Measurements from ENCODE around the gene TLE1.
"Not testable (repeated sequence)": the region's sequence is repeated elsewhere in the genome, so short reads cannot be mapped to it uniquely, and the experiment has no call there.

Gene TLE1

DNA sequence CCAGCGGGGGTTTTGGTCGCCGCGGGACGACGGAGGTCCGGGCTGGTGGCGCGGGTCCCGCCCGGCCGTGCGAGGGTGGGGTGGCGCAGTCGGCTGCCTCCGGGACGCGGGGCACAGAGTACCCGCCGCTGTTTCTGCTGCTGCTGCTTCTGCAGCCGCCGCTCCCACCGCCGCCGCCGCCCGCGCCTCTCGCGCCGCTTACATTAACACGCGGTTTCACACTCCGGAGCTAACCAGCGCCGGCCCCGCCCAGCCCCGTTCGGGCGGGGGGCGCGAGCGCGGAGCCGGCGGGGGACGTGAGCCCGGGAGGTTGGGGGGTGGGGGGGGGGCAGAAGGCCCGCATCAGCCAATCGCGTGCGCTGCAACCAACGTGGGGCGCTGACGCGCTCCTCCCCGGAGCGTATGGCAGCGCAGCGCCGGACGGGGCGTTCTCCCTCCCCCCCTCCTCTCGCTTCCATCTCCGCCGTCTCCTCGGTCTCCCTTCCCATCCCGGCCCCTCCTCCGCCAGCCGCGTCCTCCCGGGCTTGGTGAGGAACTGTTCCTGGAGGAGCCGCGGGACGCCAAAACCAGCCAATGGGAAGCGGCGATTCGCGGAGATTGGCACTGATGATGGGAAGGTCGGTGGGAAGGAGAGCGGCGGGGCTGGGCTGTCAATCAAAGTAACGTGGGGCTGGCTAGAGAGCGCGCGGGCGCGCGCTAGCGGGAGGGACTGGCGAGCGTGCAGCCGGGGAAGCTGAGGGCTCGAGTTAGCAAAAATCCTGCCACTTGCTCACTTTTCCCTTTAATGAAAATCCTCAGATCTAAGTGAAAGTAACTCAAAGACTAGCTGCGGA is at the start of gene TLE1:
TSS of gene TLE1 (minus strand) at position 205 of the 833 bp plus-strand sequence. CDS start 1,307 bp downstream, outside the sequence.
- peak; percentile 90 for DNase-seq

DNA sequence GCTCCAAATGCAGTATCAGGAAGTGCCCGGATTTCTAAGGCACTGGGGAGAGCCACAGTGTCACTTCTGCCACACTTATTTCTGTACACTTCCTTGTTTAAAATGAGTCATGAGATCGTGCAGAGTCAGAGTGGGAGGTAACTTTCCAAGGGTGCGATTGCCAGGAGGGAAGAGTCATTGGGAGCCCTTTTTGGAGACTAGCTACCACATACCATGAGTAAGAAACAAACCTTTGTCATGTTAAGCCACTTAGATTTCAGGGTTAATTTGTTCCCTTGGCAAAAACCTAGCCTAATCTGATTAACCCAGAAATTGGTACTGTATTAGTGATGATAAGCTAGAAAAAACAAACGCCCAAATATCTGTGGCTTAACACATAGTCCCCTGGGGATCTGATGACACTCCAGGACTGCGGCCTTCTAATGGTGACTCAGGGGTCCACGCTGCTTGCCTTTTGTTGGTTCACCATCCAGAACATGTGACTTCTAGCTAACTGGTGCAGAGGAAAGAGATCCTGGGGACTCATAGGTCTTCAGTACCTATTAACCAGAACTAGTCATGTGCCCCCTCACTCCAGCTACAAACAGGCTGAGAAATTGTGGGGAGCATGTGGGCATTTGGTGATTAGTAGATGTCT is 48.6 kb upstream of the TLE1 start:
- peak; percentile 5 for DNase-seq

DNA sequence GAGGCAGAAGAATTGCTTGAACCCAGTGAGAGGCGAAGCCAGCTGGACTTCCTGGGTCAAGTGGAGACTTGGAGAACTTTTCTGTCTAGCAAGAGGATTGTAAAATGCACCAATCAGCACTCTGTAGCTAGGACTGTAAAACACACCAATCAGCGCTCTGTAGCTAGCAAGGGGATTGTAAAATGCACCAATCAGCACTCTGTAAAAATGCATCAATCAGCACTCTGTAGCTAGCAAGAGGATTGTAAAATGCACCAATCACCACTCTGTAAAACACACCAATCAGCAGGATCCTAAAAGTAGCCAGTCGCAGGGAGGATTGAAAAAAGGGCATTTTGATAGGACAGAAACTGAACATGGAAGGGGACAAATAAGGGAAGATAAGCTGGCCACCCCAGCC is 41.2 kb upstream of the TLE1 start:
- not testable (repeated sequence) for DNase-seq

DNA sequence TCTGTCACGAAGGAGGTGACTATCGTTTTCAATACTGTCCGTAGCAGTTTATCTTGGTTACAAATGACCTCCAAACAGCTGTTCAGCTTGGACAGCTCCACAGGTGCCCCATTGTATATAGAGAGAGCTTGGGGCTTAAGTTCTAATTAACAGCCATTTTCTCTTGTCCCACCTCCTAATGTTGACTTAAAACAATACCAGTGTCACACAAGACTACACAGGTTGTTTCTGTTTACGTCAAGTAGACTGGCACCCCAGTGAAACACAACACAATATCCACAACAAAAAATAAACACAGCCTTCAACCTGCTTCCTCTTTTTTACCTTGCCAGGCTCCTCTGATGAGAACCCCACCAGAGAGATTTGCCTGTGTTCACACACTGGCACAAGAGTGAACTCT is 39.8 kb upstream of the TLE1 start:
- peak; percentile 3 for DNase-seq

DNA sequence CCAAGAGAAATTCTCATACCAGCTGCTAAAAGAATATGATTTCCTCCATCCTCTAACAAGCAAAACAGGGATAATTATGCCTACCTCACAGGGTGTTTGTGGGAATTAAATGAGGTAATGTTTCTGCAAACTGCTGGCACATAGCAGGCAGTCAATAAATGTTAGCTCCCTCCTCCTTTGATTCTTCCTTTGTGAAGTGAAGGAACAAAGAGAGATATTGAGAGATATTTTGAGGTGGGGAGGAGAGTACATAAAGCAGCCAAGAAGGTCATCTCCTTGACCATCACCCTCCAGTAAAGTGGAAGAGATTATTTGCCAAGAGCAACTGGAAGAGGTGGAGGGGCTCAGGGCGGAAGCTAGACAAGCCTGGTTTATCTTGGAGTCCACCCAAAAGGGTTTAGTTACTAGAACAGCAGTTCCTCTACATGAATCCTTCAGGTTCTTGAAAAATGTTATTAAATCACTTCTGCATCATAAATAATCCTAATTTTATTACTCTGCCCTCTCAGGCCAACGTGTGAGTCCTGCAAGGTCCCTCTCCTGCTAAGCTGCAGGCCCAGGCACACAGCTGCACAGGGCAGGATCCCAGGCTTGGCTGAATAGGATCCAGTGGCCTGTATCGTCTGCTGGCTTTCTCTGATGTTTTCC is 35.0 kb upstream of the TLE1 start:
- no peak for DNase-seq

DNA sequence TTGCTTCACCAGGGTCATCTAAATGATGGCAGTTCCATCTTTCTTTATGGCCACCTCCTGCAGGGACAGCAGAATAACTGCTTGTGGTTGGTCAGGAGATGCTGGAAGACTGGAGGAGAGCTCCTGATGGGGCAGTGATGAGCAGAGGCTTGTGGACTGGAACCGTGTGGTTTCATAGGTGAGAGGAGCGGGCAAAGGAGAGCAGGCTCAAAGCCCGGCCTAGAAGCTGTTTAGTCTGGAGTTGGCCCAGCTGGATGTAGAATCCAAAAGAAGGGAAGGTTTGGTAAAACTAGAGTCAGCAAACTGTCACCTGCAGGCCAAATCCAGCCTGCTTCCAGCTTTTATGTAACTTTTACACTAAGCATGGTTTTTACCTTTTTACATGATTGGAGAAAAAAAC is 32.9 kb upstream of the TLE1 start:
- DNase-seq: no peak

DNA sequence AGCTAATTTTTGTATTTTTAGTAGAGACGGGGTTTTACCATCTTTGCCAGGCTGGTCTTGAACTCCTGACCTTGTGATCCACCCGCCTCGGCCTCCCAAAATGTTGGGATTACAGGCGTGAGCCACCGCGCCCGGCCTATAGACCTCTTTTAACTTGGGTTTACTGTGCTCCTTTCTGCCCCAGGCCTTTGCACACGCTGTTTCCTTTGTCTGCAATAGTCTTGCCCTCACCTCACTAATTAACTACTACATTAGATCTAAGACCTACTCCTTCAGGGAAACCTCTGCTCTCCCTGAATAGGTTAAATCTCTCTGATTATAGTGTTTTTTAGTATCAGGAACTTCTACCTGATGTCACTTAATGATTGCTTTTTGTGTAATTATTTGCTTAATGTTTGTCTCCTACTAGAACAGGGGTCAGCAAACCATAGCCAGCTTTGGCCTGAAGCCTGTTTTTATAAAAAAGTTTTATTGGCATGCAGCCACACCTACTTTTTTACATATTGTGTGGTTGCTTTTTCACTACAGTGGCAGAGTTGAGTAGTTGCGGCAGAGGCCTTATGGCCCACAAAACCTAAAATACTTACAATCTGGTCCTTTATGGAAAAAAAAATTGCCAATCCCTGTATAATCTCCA is 31.2 kb upstream of the TLE1 start:
- no peak for DNase-seq

DNA sequence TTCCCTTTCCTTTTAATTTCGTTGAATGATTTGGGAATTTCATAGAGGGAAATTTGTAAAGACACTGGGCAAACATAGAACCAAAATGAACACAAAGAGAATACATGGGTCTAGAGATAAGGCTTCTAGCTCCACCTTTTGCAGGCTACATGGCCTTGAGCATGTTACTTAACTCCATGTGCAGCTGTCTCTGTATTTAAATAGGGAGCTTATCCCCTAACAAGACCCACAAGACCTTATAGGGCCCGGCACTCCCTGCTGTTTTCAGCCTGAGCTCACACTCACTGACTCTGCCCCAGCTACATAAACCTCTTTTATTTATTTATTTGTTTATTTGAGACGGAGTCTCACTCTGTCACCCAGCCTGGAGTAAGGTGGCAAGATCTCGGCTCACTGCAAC is 30.6 kb upstream of the TLE1 start:
- no peak for DNase-seq

DNA sequence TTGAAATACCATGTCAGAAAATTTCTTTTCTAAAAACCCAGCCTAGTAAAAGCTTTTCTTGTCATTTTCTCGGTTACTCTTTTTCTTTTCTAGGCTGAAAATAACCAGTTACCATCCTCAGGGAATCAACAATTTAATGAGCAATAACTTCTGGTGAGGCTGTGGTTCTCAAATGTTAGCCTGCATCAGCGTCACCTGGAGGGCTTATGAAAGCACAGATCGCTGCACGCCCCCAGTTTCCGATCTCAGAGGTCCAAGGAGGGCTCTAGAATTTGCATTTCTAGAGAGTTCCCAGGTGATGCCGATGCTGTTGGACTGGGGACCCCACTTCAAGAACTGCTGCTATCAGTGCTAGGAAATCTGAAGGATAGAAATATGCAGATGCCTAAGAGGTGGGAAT is 28.9 kb upstream of the TLE1 start:
- no peak for DNase-seq

DNA sequence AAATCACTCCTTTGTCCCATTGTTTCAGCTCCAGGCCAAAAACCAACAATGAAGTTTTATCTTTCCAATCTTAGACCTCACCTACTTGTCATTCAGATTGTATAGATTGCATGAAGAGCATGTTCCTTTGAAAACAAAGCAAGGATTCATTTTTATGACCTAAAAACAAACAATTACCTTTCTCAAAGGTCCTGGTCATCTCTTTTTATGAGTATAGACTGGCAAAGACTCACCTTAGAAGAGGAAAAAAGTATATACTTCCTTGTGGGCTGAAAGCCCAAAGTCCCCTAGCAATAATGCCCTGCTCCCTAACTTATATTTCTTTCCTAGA is 28.4 kb upstream of the TLE1 start:
- DNase-seq: no peak

DNA sequence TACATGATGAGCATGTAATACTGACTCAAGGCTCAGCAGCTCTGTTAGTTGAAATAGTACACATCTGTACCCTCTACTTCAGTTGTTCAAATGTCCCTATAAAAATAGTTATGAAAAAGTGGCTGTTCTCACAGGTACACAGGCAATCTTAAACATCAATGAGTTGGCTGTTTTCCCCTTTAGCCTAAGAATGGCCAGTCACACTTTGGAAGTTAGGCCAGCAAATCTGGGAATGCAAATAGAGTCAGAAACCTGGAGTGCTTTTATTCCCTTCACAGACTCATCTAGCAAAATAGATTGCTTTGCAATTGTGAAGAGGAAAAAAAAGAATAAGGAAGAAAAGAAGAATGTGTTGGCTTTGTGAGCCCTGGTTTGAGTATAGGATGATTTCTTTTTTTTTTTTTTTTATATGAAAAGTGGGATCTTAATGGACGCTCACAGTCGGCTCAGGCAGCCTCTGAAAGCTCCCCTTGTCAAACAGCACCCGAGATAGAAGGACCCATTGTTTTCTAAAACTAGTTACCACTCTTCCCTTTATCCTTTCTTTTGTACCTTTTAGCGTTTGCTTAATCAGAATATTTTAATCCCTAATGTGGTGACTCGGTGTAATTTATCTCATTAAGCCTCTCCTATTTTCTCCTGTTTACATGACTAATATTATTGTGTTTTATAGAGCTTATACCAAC is 27.9 kb upstream of the TLE1 start:
- DNase-seq: no peak

DNA sequence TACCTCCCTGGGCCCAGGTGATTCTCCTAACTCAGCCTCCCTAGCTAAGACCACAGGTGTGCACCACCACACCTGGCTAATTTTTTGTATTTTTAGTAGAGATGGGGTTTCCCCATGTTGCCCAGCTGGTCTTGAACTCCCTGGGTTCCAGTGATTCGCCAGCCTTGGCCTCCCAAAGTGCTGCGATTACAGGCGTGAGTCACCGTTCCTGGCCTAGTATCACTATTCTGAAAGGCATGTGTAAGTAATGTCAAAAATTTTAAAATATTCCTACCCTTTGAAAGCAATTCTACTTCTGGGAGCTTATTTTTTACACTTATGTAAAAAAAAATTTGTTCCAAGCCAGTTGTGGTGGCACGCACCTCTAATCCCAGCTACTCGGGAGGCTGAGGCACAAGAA is 27.1 kb upstream of the TLE1 start:
- DNase-seq: no peak

DNA sequence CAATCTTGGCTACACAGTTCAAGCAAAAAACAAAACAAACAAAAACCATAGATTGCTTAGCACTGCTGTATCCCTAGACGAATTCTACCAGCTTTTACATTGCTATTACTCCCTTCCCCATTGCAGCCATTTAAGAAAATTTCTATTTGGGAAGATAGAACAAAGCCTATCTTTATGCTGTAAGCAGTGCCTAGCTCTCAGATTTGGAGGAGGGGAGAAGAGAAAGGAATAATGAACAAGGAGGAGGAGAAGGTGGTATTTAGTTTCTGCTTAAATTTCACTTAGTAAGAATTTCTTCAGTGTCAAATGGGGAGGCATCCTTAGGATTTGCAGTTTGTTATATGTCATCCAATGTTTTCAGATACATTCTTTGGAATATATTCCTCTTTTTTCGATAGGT is 16.2 kb upstream of the TLE1 start:
- DNase-seq: no peak

DNA sequence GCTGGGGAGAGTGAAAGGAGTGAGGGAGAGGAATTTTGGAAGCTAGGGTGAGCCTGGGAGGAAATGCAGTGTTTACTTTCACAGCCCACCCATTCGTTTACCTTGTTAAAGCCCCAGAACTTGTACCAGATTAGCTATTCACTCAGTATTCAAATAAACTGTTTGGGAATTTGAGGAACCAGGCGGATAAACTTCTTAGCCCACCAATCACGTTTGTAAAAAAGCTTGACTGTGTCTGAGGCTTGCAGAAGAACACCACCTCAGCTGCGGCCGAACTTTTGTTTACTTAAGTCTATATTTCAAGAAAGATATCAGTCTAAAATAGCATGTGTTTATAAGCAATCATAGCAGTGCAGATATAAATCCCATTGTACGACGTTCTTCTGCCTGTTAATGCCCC is 5.2 kb upstream of the TLE1 start:
- no peak for DNase-seq

DNA sequence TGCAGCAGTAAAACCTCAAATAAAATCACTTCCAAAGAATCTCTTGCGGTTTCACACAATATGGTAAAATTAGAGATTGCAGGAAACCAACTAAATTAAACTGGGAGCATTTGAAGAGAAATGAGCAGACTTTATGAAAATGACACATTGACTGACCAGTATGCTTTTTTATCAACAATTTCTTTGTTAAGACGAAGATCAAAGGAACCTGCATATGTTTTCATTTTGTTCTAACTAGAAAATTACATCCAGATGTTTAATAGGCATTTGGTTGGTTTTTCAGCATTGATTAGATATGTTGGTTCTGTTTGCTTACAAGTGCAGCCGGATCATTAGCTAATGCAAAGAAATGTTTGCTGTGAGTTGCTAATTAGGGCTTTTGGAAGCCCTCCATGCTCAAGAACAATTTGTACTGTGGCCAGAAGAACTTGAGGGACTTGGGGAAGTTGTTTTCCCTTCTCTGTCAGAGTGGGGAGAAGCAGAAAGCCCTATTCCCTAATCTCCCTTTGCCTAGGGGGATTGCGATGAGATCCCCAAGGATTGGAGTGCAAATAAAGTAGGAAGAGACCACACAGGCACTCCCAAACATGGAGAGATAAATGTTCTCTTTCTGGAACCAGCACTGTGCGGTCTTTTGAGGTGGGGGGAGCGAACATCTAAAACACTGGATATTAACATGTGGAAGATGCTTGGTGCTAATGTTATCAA is 4.5 kb upstream of the TLE1 start:
- DNase-seq: no peak

DNA sequence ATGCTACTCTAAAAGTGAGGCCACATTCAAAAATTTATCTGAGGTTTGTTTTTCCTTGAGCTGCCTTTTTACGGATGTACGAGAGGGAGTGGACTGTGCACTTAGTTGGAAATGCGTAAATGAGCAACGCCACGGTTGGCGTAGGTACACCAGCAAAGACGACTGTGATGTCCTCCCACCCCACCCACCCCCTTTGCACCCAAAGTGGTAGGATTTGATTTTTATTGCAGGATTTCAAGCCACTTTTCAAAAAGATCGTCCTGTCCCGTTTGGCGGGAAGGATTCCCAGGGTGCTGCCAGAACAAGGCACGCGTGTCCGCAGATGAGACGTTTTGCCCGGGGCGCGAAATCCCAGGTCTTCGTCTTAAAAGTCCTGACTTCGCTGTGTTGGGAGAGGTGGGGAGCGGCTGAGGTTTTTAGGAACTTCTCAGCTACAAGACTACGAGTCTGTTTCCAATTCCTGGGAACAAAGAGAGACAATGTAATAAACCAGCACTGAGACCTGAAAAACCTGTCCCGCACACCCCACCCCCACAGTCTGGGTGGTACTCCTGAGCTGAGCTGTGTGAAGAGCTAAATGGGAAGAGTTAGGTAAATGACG is 1.0 kb upstream of the TLE1 start:
- no peak for DNase-seq

DNA sequence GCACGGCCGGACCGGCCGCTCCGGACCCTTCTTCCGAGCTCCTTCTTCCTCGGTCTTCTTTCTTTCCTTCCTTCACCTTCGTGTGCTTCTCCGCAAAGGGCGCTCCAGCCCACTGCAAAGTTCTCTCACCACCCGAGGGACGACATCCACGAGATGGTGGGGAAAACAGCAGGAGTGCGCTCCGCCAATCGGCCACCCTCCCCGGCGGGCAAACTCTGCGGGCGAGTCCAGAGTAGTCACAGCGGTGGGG is 329 bp downstream of the TLE1 start:
- DNase-seq: not testable (repeated sequence)

DNA sequence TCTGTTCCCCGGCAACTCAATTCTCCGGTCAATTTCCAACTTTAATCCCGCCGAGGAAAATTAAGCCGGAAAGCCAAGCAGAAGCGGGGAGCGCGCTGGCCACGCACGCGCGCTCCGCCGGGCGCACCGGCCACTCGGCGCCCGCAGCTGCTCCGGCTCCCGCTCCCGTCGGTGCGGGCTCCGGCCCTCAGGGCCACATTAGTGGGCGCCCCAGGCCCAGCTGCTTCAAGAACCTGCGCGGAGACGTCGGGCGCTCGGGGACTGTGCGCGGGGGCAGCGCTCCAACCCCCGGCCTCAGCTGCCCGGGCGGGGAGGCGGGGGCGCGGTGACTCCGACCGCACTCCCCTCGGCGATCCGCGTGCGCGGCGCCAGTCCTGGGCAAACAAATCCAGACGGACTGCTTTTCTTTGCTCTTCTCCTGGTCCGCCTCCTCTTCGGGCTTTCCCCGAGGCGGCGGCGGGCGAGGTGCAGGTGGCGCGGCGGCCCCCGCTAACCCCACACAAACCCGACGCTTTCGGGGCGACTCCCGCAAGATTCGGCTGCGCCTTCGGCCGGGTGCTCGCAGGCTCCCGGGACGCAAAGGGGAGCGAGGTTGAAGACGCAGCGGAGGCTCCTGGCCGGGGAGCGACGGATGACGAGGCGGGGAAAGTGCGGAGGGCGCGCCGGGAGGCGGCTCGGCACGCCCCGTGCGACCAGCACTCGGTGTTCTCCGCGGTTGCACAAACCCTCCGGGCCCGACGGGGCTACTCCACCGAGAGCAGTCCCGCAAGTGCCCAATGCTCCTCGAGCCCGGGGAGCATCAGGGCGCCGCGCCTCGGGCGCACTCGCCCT is 870 bp downstream of the TLE1 start:
- peak; percentile 48 for DNase-seq

DNA sequence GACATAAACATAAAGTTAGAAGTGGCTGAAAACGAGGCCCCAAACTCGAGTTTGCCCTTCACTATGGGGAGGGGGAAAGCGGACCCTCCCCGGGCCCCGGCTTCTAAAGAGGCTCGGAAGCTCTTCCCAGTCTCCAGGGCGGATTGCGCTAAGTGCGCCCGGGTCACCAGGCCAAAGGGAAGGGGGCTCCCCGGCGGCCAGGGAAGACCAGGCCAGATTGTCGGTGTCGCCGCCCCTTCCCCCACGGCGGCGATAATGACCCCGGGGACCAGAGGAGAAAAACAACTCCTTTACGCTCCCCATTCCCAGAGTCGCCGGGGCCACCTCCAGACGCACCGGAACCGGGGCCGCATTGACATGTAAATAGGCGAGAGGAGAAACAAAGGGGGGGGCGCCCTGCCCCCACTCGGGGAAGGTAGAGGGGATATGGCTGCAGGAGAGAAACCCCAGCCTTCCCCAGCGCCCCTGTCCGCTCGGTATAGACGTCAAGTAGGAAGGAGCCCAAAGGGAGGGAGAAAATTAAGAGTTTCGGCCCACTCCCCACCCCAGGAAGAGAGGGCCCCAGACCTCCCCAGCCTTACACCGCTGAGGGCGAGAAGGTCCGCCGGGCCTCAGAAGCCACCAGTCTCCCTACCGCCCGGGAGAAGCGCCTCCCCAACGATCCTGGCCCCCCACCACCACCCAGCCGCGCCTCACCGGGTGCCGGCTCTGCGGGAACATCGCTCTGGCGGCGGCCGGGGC is 1.7 kb downstream of the TLE1 start:
- DNase-seq: no peak

All from CD4-positive, alpha-beta T cell treated with Interferon gamma for 1 hour (primary cell).